Measurements from ENCODE around the gene NAA10.
"Not testable (repeated sequence)": the region's sequence is repeated elsewhere in the genome, so short reads cannot be mapped to it uniquely, and the experiment has no call there.

Gene NAA10

GRCh38 chrX:153934762-153935325 lies at the start of gene NAA10:
Gene NAA10 (minus strand): TSS chrX:153935037. CDS start chrX:153934904, 133 bp downstream.
- peak; percentile 53 for DNase-seq (ENCODE audit: low spot score)

DNA sequence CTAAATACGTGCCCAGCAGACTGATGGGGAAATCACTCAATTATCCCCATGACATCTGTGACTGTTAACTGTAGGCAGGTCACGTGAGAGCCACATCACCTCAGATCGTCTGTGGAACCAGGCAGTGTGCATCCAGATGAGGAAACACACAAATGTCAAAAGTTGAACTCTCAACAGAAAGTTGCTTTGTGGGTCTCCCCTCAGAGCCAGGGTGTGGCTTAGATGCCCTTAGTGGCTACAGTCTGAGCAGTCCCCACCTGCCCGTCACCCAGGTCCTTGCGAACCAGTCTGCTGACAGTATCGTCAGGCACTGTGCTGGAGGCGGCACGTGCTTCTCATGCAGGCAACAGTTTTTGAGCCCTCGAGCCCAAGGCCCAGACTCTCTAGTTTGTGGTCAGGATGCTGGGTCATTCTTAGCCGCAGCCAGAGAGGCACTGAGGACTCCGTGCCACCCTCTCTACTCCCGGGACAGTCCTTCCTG lies 48.5 kb upstream of the NAA10 start:
- DNase-seq (ENCODE audit: low spot score), result no peak

DNA sequence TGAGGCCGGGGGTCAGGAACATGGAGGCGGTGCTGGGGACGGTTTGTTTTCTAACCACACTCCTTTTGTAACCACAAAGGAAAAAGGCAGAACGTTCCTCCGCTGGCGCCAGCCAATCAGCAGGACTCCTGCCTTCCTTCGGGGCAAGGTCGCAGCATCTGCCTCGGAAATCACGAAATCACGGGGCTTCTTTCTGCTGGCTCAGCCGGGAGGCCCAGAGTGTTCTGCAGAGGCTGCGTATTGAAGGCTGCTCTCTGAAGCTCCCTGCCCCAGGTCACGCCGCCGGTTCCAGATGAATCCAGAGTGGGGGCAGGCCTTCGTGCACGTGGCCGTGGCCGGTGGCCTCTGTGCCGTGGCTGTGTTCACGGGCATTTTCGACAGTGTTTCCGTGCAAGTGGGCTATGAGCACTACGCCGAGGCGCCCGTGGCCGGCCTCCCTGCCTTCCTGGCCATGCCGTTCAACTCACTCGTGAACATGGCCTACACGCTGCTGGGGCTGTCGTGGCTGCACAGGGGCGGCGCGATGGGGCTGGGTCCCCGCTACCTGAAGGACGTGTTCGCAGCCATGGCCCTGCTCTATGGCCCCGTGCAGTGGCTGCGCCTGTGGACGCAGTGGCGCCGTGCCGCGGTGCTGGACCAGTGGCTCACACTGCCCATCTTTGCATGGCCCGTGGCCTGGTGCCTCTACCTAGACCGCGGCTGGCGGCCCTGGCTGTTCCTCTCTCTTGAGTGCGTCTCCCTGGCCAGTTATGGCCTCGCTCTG lies 47.1 kb upstream of the NAA10 start:
- DNase-seq (ENCODE audit: low spot score), result no peak

DNA sequence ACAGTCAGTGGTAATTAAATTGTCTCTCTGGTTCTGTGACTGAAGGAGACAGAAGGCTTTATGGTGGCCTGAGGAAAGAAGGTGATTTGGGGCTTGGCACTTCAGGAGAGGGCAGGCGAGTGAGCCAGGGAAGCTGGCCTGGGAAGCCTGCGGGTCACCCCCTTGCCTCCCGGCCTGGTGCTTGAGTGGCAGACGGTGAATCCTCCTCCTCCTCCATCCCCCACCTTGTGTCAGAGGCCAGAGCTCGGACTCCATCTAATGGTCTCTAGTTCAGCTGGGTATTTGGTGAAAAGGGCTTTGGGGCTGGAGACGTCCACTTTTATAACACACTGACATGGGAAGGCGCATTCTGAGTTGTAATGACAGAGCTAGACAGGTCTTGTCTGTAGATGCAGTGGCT lies 46.4 kb upstream of the NAA10 start:
- no peak for DNase-seq (ENCODE audit: low spot score)

GRCh38 chrX:153980394-153980793 lies 45.6 kb upstream of the NAA10 start:
- DNase-seq (ENCODE audit: low spot score), result not testable (repeated sequence)

GRCh38 chrX:153974726-153975286 lies 40.0 kb upstream of the NAA10 start:
- DNase-seq (ENCODE audit: low spot score), result no peak

DNA sequence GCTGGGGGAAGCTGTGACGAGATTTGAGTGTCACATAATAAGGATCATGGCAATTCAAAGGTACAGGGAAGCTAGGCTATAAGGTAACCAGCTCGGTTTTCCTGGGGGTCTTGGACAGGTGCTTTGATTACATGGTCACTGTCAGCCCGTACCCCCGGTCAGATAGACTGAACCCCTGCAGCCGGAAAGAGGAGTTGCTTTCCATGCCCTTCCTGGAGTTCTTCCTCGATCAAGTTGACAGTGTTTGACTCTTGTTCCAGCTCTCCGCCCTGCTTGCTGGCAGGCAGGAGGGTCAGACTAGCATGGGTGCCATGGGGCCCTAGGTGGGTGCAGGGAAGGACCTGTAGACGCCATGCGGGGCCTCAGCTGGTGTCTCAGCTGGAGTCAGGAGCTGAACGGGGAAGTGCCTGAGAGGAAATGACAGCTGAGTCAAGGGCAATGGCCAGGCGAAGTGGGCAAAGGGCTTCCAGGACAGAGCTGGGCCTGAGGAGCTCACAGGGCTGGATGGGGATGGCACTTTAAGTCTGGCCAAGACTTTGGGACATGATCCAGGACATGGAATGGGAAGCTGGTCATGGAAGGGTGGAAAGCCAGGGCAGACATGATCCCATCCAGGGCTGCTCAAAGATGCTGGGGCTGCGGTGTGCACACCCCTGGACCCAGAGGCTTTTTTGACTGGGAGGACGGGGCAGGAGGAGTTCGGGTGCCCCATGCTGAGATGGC lies 39.3 kb upstream of the NAA10 start:
- no peak for DNase-seq (ENCODE audit: low spot score)

- DNase-seq (ENCODE audit: low spot score), result no peak
These were observed 38.5 kb upstream of the NAA10 start for GRCh38 chrX:153973127-153974002.

GRCh38 chrX:153972368-153973126 lies 37.7 kb upstream of the NAA10 start, which contains the start of gene TMEM187:
Gene TMEM187 (plus strand): TSS chrX:153972754. CDS start chrX:153982063, 9,309 bp downstream.
- peak; percentile 90 for DNase-seq (ENCODE audit: low spot score)

- DNase-seq (ENCODE audit: low spot score), result peak; percentile 74
These were observed 36.9 kb upstream of the NAA10 start, which contains the start of gene HCFC1 for GRCh38 chrX:153971450-153972367. Gene HCFC1 (minus strand): TSS chrX:153971818. CDS start chrX:153970840, 978 bp downstream.

DNA sequence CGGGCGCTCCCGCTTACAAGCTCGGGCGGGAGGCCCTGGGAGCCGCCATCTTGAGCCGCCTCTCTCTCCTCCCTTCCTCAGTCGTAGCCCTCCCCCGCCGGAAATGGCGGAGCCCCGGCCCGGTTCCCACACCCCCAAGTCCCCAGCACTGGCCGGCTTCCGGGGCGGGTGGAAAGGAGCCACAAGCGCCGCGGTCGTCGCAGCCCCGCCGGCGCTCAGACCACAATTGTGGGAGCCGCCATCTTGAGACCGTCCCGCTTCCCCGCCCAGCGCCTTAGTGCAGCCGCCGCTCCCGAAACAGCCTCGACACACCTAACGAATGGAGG lies 36.2 kb upstream of the NAA10 start:
- DNase-seq (ENCODE audit: low spot score), result peak; percentile 55

DNA sequence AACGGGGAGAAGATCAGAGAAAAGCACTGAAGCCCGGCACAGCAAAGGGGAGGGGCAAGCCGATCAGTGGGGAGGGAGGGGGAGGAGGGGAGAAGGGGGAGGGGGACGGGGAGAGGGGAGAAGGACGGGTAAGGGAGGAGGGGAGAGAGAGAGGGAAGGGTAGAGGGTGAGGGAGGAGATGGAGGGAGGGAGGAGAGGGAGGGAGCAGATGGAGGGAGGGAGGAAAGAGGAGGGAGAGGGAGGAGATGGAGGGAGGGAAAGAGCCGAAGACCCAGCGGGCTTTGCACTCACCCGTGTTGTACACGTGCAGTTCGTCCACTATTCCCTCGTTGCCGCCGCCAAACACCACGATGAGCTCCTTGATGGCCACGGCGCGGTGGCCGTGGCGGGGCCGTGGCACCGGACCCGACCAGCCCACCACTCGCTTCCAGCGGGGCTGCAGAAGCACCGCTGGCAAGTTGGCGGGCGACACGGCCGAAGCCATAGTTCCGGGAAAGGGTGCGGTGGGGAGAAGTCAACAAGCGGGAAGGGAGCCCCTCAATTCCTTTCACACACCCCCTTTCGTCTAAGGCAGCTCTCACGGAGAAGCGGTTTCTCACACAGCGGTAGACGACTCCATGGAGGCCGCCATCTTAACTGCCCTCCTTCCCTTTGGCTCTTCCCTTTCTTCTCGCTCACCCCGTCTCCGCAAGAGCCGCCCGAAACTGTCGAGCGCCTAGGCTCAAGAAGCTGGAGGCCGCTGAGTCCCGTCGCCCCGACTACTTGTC lies 35.7 kb upstream of the NAA10 start:
- peak; percentile 36 for DNase-seq (ENCODE audit: low spot score)

DNA sequence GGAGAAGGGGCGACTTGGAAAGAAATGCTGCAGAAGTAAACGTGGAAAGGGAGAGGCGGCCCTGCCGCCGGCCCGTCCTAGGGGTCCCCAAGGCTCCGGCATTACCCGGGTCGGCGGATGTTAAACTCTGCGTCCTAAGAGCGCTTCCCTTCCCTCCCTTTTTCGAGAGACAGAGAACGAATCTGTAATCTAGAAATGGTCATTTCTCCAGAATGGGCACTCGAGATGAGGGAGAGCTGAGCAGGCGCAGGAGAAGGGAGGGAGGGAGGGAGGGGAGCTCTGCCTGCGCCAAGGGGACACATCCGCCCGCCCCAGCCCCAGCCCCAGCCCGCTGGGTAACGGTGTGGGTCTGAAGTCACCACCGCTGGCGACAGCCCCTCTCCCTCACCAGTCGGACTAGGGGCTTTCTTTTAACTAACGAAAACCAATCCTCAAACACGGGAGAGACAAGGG lies 35.1 kb upstream of the NAA10 start:
- no peak for DNase-seq (ENCODE audit: low spot score)

DNA sequence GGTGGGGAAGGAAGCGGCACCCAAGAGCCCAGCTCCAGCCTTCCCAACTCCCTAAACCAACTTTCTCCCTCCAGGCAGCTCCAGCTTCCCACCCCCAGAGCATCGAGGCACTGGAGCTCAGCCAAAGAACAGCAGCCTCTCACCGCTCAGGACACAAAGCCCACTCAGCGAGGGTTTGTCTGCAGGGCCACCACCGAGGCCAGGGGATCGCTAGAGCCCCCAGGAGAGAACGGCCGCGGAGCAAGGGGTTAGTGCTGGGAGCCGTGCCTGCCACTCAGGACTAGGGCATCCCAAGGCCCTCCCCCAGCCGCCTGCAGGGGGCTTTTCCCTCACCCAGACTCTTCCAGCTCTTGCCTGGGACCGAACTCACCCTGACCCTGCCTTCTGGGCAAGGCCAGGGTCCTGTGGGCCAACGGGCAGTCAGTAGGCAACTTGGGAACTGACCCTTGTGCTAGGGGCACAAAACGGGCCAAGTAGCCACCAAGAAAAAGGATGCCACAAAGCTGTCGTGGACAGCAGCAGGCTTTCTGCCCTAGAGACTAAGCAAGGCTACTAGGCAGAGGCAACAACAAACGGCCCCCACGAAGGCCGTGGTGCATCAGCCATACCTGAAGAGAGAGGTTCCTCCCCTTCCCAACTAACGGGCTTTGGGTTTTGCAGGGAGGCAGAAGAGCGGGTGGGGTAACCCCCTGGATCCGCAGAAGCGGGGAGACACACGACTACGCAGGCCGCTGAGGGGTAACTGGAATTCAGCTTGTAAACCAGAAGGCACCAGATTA lies 34.5 kb upstream of the NAA10 start:
- no peak for DNase-seq (ENCODE audit: low spot score)

- no peak for DNase-seq (ENCODE audit: low spot score)
These were observed 33.9 kb upstream of the NAA10 start for GRCh38 chrX:153968754-153969124.

GRCh38 chrX:153968255-153968654 lies 33.4 kb upstream of the NAA10 start:
- no peak for DNase-seq (ENCODE audit: low spot score)

DNA sequence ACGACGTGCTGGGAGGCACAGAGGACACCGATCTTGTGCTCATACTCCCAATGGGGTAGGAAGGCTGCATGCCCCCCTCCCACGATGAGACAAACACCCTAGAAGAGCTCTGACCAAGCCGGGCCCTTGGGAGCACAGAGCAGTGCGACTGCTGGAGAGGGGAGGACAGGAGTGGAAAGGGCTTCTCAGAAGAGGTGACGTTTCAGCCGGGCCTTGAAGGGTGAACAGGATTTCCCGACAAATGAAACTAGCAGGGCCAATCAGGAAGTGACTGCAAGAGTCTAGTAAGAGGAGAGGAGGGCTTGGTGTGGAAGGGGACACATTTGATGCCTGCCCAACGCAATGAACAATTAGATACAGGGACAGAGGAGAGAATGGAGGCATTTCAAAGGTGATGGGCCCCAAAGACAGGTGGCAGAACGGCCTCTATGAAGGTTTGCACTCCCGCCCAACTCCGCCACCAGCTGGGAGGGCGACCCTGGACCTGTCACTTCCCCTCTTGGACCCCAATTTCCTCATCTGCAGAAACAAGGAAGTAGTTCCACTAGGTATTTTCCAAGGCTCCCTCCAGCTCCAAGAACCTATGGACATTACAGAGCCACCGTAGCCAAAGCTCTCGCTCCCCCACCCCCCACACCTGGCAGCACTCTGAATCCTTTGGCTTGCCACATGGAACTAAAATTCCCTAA lies 32.8 kb upstream of the NAA10 start:
- DNase-seq (ENCODE audit: low spot score), result no peak

Data from COLO829 (cell line).